GM12892 (cell line): ENCODE results near the gene PACS1.

Experiments used
- DNase-seq: peaks from one replicate; pipeline ENCODE4 v3.0.0; 2011; ENCODE audit not compliant: insufficient read length
- FAIRE-seq: peaks from 2 replicates; lab custom pipeline; 2011; peaks lifted over from hg19 to GRCh38; lab: Jason Lieb, UNC
- POLR2A ChIP-seq: IDR thresholded peaks from 2 replicates; pipeline ENCODE4 v1.6.1; 2011; ENCODE audit warnings: low read depth, low read length, control low read depth
- POLR2AphosphoS5 ChIP-seq: IDR thresholded peaks from 2 replicates; pipeline ENCODE4 v1.6.1; 2011; ENCODE audit warnings: low read depth, low read length, control low read depth
- TAF1 ChIP-seq: IDR thresholded peaks from 2 replicates; pipeline ENCODE4 v1.6.1; 2011; ENCODE audit warnings: low read depth, mild to moderate bottlenecking, control low read depth, low read length, borderline replicate concordance

PACS1 gene

GRCh38 chr11:66186470-66186869 is 116.4 kb downstream of the PACS1 start:
- FAIRE-seq (peak; percentile 21), DNase-seq (no peak)
- TF ChIP-seq TAF1, result no peak
- TF ChIP-seq POLR2A, result no peak
- TF ChIP-seq POLR2AphosphoS5, result no peak

GRCh38 chr11:66187453-66187852 is 117.4 kb downstream of the PACS1 start:
- DNase-seq, result no peak
- no peak for FAIRE-seq
- no peak for TF ChIP-seq POLR2A

- no peak for TF ChIP-seq POLR2AphosphoS5
- no peak for TF ChIP-seq POLR2A
- no peak for TF ChIP-seq TAF1
- no peak for FAIRE-seq
- DNase-seq, result no peak
Observed at GRCh38 chr11:66188580-66188979, 118.5 kb downstream of the PACS1 start.

GRCh38 chr11:66189031-66189745 is 119.1 kb downstream of the PACS1 start:
- FAIRE-seq (no peak), DNase-seq (no peak)
- TF ChIP-seq POLR2A (no peak), TAF1 (no peak), POLR2AphosphoS5 (no peak)

GRCh38 chr11:66190786-66191185 is 120.7 kb downstream of the PACS1 start:
- TF ChIP-seq POLR2A, result no peak
- TF ChIP-seq TAF1, result no peak
- DNase-seq (no peak), FAIRE-seq (no peak)

- FAIRE-seq (no peak), DNase-seq (no peak)
- TF ChIP-seq POLR2A (no peak), POLR2AphosphoS5 (no peak), TAF1 (no peak)
Observed at GRCh38 chr11:66192181-66192863, 122.2 kb downstream of the PACS1 start.

GRCh38 chr11:66194391-66194790 is 124.3 kb downstream of the PACS1 start:
- FAIRE-seq (no peak), DNase-seq (no peak)
- TF ChIP-seq POLR2AphosphoS5 (no peak), TAF1 (no peak), POLR2A (no peak)

- DNase-seq (no peak), FAIRE-seq (no peak)
- TF ChIP-seq POLR2AphosphoS5 (no peak), POLR2A (no peak), TAF1 (no peak)
Observed at GRCh38 chr11:66195867-66196266, 125.8 kb downstream of the PACS1 start.

- FAIRE-seq, result no peak
- no peak for TF ChIP-seq POLR2AphosphoS5
- DNase-seq, result no peak
Observed at GRCh38 chr11:66203847-66204246, 133.8 kb downstream of the PACS1 start.

GRCh38 chr11:66204412-66204811 is 134.3 kb downstream of the PACS1 start:
- FAIRE-seq (no peak), DNase-seq (no peak)
- TF ChIP-seq TAF1 (no peak), POLR2A (no peak), POLR2AphosphoS5 (no peak)

- no peak for TF ChIP-seq POLR2A
- TF ChIP-seq POLR2AphosphoS5, result no peak
- no peak for TF ChIP-seq TAF1
- FAIRE-seq, result no peak
Observed at GRCh38 chr11:66207816-66208215, 137.7 kb downstream of the PACS1 start.

GRCh38 chr11:66211100-66211499 is 141.0 kb downstream of the PACS1 start:
- no peak for DNase-seq
- TF ChIP-seq POLR2A, result no peak
- no peak for TF ChIP-seq POLR2AphosphoS5
- no peak for TF ChIP-seq TAF1
- FAIRE-seq, result no peak

More at GRCh38 chr11:66207816-66208215, 137.7 kb downstream of the PACS1 start:
- no peak for DNase-seq

GRCh38 chr11:66216911-66217310 is 146.8 kb downstream of the PACS1 start:
- FAIRE-seq (no peak), DNase-seq (no peak)
- TF ChIP-seq POLR2AphosphoS5 (no peak), TAF1 (no peak), POLR2A (no peak)

GRCh38 chr11:66218036-66218435 is 148.0 kb downstream of the PACS1 start:
- TF ChIP-seq POLR2A (no peak), POLR2AphosphoS5 (no peak), TAF1 (no peak)
- DNase-seq, result no peak
- FAIRE-seq, result no peak
